COLO668 (cell line): ENCODE results near the gene PATZ1.
A peak's percentile ranks its signal among the peaks of the same experiment; 100 is the strongest.
"Not testable (repeated sequence)": the region's sequence is repeated elsewhere in the genome, so short reads cannot be mapped to it uniquely, and the experiment has no call there.

Experiments
- DNase-seq: peaks from one replicate; lab custom pipeline; 2025; ENCODE audit not compliant: unreplicated experiment; lab: John Stamatoyannopoulos, UW

PATZ1 gene

GRCh38 chr22:31314220-31314619, 31.9 kb downstream of the PATZ1 start:
- not testable (repeated sequence) for DNase-seq

GRCh38 chr22:31313366-31314147, 32.6 kb downstream of the PATZ1 start:
- DNase-seq, result peak; percentile 77

DNA sequence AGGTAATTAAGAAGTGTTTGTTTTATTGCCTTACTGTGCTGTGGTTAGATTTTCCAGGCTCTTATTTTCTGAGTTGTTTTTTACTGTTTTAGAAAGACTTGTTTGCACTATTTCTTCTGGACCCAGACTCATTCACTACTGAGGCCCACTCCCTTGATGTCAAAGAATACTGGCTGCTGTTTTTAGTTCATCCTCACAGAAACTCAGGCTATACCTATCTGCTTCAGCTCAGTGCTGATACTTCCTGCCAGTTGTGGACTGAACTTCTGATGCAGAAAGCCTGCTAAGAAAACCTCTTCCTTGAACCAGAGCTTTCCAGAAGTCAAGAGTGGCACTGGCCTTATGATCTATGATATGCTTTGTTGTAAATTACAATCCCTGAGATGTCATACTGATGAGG, 38.0 kb downstream of the PATZ1 start:
- no peak for DNase-seq

- DNase-seq, result no peak
Measured at GRCh38 chr22:31305194-31305593, 41.0 kb downstream of the PATZ1 start.

DNA sequence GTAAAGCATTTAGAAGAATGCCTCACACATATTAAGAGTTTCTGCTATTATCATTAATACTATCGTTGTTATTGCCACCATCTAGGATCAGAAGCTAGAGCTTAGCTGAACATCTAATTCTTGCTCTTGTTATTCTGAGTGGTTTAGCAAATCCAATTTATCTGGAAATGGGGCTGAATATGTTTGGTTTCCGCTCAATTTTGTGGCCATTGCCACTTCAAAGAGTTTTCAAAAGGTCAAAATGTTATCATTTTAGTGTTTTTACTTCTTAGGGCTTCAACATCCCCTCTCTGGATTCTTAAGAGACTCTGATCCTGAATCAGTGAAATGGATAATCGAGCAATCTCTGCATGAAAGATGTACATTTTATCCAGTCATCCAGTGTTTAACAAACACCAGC, 43.6 kb downstream of the PATZ1 start:
- DNase-seq, result no peak

GRCh38 chr22:31302006-31302405, 44.1 kb downstream of the PATZ1 start:
- no peak for DNase-seq

- no peak for DNase-seq
Measured at GRCh38 chr22:31300896-31301295, 45.2 kb downstream of the PATZ1 start.

DNA sequence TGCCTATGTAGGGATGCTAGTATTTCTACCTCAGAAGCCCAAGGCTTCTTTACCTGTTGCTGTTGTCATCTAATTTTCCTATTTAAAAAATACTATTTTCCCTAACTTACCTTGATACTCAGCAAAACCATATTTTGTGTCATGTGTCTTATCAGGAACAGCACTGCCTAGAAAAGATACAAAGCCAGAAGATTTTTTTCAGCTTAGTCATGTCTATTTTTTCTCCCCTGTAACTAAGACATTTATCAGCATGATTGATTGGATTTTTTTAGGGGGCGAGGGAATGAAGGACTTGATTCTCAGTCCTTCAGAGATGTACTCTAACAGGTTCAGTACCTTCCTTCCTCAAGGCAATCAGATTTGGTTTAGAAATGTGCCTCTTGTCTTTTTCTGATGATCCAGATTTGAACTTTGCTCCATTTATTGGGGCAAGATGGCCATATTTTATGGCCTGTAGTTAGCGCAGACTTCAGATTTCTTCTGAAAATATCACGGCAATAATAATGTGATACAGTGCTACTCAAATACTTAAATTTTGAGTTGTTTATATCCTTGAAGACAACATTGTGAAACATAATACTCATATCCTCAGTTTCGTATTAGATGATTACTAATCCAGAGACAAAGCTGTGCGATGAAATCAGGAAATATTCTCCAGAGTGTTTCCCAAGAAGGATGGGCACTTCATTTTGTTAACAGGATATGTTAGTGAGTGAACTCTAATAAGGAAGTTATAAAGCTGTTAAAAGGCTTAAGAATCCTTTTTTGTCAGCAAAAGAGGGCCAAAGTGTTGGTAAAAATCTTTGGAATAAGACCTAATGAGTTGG, 50.1 kb downstream of the PATZ1 start:
- no peak for DNase-seq

DNA sequence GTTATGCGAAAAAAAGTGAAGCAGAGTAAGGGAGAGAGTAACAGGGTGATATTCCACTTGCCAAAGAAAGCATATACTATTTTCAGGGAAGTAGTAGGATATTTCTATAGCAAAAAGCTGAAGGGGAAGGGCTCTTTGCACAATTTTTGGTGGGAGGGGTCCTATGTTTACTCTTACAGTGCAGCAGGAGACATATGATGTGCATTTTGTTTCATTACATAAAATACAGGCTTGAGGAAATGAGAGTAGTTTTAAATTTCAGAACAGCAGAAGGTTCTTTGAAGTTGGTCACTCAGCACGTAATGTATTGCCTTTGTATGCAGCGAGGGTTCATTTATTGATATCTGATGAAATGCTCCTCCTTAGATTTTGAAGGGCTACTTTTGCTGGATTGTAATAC, 50.8 kb downstream of the PATZ1 start:
- DNase-seq, result no peak

GRCh38 chr22:31292236-31292989, 53.7 kb downstream of the PATZ1 start, which contains the start of gene PIK3IP1:
Gene PIK3IP1, minus strand, starts transcription at chr22:31292488. Its CDS starts 144 bp downstream, at chr22:31292344.
- DNase-seq, result peak; percentile 83

GRCh38 chr22:31291481-31292235, 54.5 kb downstream of the PATZ1 start:
- DNase-seq, result peak; percentile 38

- DNase-seq, result peak; percentile 99
Measured at GRCh38 chr22:31290494-31291471, 55.4 kb downstream of the PATZ1 start.

- DNase-seq, result peak; percentile 93
Measured at GRCh38 chr22:31289344-31289743, 56.8 kb downstream of the PATZ1 start.

DNA sequence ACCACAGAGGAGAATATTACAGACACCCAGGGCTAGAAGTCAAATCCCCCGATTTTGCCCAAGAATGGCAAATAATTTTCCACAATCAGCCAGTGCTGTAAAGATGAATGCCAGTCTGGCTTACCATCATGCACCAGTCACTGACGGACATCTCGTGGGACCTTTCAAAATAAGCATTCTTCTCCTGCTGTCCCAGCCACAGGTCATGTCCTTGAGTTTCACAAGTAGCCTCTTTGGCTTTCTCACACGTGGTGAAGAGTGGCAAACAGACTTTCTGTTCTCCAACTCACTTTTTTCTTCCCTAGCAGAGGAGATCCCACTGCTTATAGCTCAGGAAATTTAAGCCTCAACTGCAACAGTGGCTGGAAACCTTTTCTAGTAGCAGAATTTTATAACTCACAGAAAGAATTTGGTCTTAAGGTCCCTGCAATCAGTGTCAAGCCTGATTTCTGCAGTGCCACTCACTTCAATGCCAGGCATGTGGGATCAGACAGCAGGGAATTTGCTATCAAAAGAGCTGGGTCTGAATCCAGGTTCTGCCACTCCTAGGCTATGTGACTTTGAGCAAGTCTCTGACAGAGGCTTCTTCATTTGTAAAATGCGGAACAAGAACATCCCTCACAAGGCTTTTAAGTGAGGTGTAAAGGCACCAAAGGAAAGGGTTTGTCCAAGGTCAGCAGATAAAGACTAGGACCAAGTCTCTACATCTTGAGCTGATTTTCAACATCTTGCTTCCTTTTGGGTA, 57.5 kb downstream of the PATZ1 start:
- DNase-seq, result no peak

DNA sequence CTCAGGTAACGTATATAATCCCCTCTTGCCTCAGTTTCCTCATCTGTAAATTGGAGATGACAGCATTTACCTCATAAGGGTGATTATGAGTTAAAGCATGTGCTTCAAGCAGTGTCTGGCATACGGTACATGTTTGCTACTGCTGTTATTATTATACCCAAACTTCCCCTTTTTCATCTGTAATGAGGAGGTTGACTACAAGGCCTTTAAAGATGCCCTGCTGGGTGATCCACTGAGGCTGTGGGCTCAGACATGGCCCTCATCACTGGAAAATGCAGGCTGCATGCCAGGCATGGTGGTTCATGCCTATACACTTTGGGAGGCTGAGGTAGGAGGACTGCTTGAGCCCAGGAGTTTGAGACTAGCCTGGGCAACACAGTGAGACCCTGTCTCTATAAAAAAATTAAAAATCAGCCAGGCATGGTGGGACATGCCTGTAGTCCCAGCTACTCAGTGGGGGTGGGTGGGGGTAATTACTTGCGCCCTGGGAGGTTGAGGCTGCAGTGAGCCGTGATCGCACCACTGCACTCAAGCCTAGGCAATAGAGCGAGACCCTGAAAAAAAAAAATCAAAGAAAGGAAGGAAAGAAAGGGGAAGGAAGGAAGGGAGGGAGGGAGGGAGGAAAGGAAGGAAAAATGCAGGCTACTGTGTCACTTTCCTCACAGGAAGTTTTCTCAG, 58.2 kb downstream of the PATZ1 start:
- no peak for DNase-seq

GRCh38 chr22:31286360-31287255, 59.5 kb downstream of the PATZ1 start:
- no peak for DNase-seq
